Activated effector memory CD4-positive, alpha-beta T cell treated with Interleukin-2 at 50 U/mL for 16 hours (primary cell): ENCODE measurements around the gene FRMD4A.
"Not testable (repeated sequence)": the region's sequence is repeated elsewhere in the genome, so short reads cannot be mapped to it uniquely, and the experiment has no call there.

Experiments used
- DNase-seq: peaks from one replicate; pipeline ENCODE4 v3.0.0-alpha.2; 2020

FRMD4A gene

DNA sequence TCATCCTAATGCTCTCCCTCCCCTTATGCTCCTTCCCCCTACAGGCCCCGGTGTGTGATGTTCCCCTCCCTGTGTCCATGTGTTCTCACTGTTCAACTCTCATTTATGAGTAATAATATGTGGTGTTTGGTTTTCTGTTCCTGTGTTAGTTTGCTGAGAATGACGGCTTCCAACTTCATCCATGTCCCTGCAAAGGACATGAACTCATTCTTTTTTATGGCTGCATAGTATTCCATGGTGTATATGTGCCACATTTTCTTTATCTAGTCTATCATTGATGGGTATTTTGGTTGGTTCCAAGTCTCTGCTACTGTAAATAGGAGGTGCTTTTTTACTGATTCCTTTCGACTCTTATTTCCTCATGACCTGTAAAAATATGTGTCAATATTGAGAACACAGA, 92.1 kb downstream of the FRMD4A start:
- not testable (repeated sequence) for DNase-seq

DNA sequence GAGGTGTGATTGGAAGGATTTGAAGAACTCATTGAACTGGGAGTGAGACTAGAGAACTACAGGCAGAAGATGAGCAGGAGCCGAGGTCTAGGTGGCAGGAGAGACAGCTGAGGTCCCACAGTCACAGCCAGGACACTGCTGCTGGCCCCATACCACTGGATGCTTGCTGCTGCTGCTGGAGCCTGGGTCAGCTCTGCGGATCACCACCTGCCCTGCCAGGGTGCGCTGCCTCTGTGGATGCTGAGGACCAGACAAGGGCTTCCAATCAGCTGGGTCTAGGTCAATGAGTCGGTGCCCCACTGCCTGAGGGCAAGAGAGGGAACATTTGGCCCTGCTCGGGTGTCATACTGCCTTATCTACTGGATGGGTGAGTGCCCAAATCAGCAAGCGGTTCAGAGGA, 94.4 kb downstream of the FRMD4A start:
- DNase-seq = no peak

DNA sequence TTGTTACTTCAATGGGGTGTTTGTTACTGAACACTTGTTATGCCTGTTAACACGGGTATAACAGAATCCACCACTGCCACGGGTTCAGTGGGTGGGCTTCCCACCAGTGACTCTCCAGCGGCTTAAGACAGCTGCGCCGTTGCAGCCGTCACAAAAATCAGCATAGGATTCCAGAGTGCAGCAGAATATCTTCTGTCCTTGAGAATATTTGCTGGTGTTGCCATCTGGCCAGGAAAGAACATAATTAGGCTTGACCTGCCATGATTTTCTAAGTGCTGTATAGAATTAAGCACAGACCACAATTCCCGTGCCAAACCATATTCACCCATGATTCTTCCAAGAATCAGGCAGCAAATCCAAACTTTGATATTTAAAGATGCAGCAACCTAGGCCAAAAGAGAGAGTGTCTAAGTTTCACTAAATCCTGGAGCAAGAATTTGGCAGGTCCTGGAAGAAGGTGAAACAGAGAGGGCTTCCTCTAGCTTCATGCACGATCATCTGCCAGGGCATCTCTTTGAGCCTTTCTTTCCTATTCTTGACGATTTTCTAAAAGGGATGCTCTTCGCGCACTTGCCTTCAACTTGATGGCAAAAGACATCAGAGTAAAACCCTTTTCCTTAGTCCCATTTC, 95.0 kb downstream of the FRMD4A start:
- no peak for DNase-seq

- DNase-seq = no peak
Measured at GRCh38 chr10:14233566-14233965, 97.2 kb downstream of the FRMD4A start.

- DNase-seq = not testable (repeated sequence)
Measured at GRCh38 chr10:14228798-14229197, 101.9 kb downstream of the FRMD4A start.

GRCh38 chr10:14225379-14225778, 105.3 kb downstream of the FRMD4A start:
- DNase-seq = no peak

GRCh38 chr10:14220026-14220425, 110.7 kb downstream of the FRMD4A start:
- no peak for DNase-seq

DNA sequence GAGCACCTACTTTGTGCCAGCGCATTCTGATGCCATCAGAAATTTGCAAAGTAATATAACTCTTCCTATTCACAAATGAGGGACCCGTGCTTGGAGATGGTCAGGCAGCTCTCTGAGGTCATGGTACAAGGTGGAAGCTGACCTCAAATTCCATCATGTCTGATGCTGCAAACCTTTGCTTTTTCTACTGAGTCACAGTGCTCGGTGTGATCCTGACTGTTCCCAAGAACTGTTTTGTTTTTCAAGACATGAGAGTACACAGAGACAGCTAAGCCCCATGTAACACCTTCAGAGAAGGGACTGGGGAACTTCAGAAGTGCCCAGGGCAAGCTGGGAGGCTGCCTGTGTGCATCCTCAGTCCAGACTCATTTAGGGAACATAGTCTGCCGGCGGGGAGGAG, 111.3 kb downstream of the FRMD4A start:
- DNase-seq = no peak

GRCh38 chr10:14215641-14216040, 115.1 kb downstream of the FRMD4A start:
- no peak for DNase-seq

DNA sequence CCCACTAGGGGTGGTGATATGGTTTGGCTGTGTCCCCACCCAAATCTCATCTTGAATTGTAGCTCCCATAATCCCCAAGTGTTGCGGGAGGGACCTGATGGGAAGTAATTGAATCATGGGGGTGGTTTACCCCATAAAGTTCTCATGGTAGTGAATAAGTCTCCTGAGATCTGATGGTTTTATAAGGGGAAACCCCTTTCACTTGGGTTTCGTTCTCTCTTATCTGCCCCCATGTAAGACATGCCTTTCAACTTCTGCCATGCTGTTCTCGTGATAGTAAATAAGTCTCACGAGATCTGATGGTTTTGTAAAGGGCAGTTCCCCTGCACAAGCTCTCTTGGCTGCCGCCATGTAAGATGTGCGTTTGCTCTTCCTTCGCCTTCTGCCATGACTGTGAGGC, 117.0 kb downstream of the FRMD4A start:
- not testable (repeated sequence) for DNase-seq

DNA sequence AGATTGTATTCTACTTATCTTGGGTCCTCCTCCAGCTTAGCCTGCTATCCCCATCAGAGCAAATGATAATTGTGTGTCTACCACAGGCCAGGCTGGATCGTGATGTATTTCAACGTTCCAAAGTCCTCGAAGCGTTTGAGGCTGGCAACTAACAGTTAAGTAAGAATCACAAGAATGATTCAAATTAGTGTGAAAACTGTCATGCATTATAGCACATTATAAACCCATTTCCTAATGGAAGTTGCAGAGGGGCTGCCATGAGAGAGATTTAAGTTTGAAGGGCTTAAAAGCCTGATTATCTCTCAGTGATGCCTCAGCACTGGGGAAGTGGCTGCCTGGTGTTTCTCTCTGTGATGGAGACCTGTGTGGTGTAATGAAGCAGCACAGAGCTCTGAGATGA, 119.1 kb downstream of the FRMD4A start:
- no peak for DNase-seq

GRCh38 chr10:14208231-14208630, 122.5 kb downstream of the FRMD4A start:
- DNase-seq = no peak

- DNase-seq = no peak
Measured at GRCh38 chr10:14205233-14205632, 125.5 kb downstream of the FRMD4A start.

- DNase-seq = no peak
Measured at GRCh38 chr10:14200698-14201544, 129.8 kb downstream of the FRMD4A start.

DNA sequence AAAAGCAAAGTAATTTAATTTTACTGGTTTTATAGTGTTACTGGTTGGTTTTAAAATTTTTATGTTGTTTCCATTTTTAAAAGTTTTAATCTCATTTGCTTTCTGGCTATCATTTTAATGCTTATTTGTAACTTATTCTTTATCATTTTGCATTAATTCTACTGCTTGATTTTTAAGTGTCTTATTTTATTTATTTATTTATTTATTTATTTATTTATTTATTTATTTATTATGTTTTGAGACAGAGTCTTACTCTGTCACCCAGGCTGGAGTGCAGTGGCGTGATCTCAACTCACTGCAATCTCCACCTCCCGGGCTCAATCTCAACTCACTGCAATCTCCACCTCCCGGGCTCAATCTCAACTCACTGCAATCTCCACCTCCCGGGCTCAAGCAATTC, 131.6 kb downstream of the FRMD4A start:
- not testable (repeated sequence) for DNase-seq

DNA sequence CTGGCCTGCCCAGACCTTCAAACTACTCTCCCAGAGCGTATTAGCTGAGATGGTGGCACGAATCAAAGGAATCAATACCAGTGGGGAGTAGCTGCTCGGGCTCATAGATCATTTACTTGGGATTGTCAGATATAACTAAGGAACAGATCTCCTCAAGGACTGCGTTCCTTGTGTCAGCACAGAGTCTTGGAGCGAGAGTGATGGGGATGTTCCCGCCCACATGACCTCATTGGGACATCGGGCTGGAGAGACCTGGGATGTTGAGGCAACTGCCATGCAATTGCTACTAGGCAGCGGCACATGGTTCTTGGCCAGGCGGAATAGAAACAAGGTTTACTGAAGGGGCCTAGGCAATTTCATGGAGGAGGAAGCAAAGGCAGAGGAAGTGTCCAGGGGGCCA, 132.6 kb downstream of the FRMD4A start:
- DNase-seq = no peak

DNA sequence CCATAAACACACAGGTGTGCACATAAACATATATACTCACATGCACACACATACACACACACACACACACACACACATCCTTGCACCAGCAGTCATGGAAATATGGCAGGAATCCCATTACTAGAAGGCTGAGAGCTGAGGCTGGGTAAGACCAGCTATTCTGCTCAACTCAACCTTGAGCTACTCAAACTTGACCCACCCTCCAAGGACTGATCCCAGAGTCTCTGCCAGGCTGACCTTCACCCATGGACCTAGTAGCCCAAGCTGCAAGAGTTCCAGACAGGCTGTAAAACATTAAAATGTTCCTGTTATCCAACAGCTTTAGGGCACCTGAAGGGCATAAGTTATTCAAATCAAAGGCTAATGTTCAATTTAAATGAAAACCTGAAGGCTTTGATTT, 134.6 kb downstream of the FRMD4A start:
- DNase-seq = no peak

GRCh38 chr10:14195433-14195832, 135.3 kb downstream of the FRMD4A start:
- no peak for DNase-seq

GRCh38 chr10:14192746-14193145, 138.0 kb downstream of the FRMD4A start:
- DNase-seq = no peak

GRCh38 chr10:14191871-14192270, 138.9 kb downstream of the FRMD4A start:
- no peak for DNase-seq

GRCh38 chr10:14191407-14191806, 139.3 kb downstream of the FRMD4A start:
- no peak for DNase-seq

DNA sequence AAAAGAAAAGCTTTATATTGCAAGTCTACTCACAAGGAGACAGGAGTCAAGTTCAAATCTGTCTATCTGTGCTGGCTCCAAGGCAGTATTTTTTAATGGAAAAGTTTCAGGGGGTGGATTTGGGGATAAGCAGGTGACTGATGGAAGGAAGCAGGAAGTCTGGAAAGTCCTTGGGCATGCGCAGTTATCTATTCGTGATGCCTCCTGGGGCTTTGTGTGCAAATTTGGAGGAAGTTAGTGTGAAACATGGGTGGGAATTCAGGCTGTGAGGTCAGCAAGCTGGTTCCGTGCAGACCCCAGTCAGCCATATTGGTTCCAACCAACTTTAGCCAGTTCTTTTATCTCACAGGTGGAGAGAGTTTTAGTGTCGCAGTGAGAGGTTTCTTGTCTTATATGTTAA, 140.0 kb downstream of the FRMD4A start:
- no peak for DNase-seq

DNA sequence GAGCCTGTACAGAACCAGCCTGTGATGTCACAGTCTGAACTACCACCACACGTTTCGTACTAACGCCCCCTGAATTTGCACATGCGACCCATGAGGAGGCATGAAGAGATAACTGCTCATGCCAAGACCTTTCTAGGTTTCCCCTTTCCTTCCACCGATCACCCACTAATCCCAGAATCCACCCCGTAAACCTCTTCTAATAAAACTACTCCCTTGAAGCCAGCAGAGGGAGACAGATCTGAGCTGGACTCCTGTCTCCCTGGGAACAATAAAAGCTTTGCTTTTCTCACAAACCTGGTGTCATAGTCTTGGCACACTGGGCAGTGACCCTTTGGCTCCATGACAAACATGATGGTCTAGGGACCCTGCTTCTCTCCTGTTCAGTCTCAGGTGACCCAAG, 144.5 kb downstream of the FRMD4A start:
- no peak for DNase-seq

DNA sequence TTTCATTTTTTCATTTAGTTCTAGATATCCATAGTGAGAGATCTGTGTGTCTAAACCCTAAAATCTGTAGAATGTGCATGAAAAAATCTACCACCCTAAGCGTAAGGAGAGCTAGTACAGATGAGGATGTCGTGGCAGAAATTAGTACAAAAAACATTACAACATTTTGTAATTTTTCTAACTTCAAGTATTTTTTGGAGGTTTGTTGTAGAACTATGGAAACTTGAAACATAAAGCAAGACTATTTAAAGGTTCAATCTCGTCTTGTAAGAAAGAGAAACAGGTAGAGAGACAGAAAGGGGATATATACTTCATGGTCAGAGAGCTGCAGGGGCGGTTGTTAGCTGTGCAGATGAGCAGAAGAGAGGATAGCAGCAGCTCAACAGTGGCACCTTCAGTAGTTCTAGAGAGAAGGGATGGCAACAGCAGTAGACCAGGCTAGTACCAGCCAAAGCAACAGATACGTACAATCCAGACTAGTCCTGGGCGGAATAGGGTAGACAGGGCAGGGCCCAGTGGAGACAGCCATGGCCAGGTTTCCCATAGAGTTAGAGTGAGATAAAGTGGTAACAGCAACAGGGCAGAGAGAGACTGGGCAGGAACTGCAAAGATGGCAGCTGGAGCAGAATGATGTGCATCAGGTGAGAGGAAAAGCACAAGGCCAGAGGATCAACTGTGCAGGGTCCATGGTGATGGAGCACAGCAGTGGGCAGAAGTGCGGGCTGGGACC, 145.2 kb downstream of the FRMD4A start:
- DNase-seq = no peak
